ENCODE results near the gene CDHR3.

Gene CDHR3

GRCh38 chr7:106047184-106047583 lies 84.1 kb downstream of the CDHR3 start:
- no peaks in the 10 kb centered on the region for H3K9me2 ChIP-seq (replicated peaks; ENCODE audit: insufficient read depth, low read length)
- TF ChIP-seq EZH2 (optimal IDR thresholded peaks at IDR 0.05; ENCODE audit: low read depth, low read length) (no peak), CTCF (IDR thresholded peaks at IDR 0.05; ENCODE audit: low read length) (no peak), EZH2phosphoT487 (IDR thresholded peaks at IDR 0.05; ENCODE audit: low read length) (no peak)
- H3K27ac ChIP-seq (ENCODE audit: low read length): no peak overlapping the region
- H3K79me2 ChIP-seq (ENCODE audit: low read length): no peaks in the 10 kb centered on the region
- H2AFZ ChIP-seq (ENCODE audit: low read length): no peak overlapping the region
- H3K36me3 ChIP-seq (replicated peaks; ENCODE audit: insufficient read depth, low read length): no peaks in the 10 kb centered on the region
- H3F3A ChIP-seq (ENCODE audit: insufficient read depth, low read length): no peaks in the 10 kb centered on the region
- no peaks in the 10 kb centered on the region for H3K9me3 ChIP-seq (replicated peaks; ENCODE audit: insufficient read depth, low read length)
- no peak for DNase-seq
- H4K20me1 ChIP-seq (ENCODE audit: insufficient read depth, low read length): no peaks in the 10 kb centered on the region
- H3K4me2 ChIP-seq (ENCODE audit: low read depth, low read length): no peak overlapping the region
- H3K4me3 ChIP-seq (ENCODE audit: low read length): no peak overlapping the region
- peaks cover 4% of the 10 kb centered on the region; the same call in 1 of the 2 replicates for H3K4me1 ChIP-seq (ENCODE audit: low read length)
- H3K9ac ChIP-seq (ENCODE audit: low read length): no peak overlapping the region
- no peaks in the 10 kb centered on the region for H3K27me3 ChIP-seq (replicated peaks; ENCODE audit: insufficient read depth, low read length)

GRCh38 chr7:106047818-106048705 lies 85.0 kb downstream of the CDHR3 start:
- no peaks in the 10 kb centered on the region for H3K4me1 ChIP-seq (ENCODE audit: low read length)
- TF ChIP-seq CTCF (IDR thresholded peaks at IDR 0.05; ENCODE audit: low read length) (no peak), EZH2phosphoT487 (IDR thresholded peaks at IDR 0.05; ENCODE audit: low read length) (no peak), EZH2 (optimal IDR thresholded peaks at IDR 0.05; ENCODE audit: low read depth, low read length) (no peak)
- no peak overlapping the region for H3K9ac ChIP-seq (ENCODE audit: low read length)
- H3K9me3 ChIP-seq (replicated peaks; ENCODE audit: insufficient read depth, low read length): no peaks in the 10 kb centered on the region
- H3K79me2 ChIP-seq (ENCODE audit: low read length): no peaks in the 10 kb centered on the region
- no peak overlapping the region for H2AFZ ChIP-seq (ENCODE audit: low read length)
- H3K27me3 ChIP-seq (replicated peaks; ENCODE audit: insufficient read depth, low read length): no peaks in the 10 kb centered on the region
- H3K4me2 ChIP-seq (ENCODE audit: low read depth, low read length): no peak overlapping the region
- H4K20me1 ChIP-seq (ENCODE audit: insufficient read depth, low read length): no peaks in the 10 kb centered on the region
- H3K9me2 ChIP-seq (replicated peaks; ENCODE audit: insufficient read depth, low read length): no peaks in the 10 kb centered on the region
- H3F3A ChIP-seq (ENCODE audit: insufficient read depth, low read length): no peaks in the 10 kb centered on the region
- H3K4me3 ChIP-seq (ENCODE audit: low read length): no peak overlapping the region
- H3K36me3 ChIP-seq (replicated peaks; ENCODE audit: insufficient read depth, low read length): no peaks in the 10 kb centered on the region
- H3K27ac ChIP-seq (ENCODE audit: low read length): no peak overlapping the region
- DNase-seq: peak; percentile 2

- no peaks in the 10 kb centered on the region for H3K9me3 ChIP-seq (replicated peaks; ENCODE audit: insufficient read depth, low read length)
- no peaks in the 10 kb centered on the region for H3K27me3 ChIP-seq (replicated peaks; ENCODE audit: insufficient read depth, low read length)
- no peaks in the 10 kb centered on the region for H3K79me2 ChIP-seq (ENCODE audit: low read length)
- no peak overlapping the region for H2AFZ ChIP-seq (ENCODE audit: low read length)
- no peak overlapping the region for H3K27ac ChIP-seq (ENCODE audit: low read length)
- H3K9ac ChIP-seq (ENCODE audit: low read length): no peak overlapping the region
- no peak overlapping the region for H3K4me3 ChIP-seq (ENCODE audit: low read length)
- H3K9me2 ChIP-seq (replicated peaks; ENCODE audit: insufficient read depth, low read length): no peaks in the 10 kb centered on the region
- no peaks in the 10 kb centered on the region for H3K36me3 ChIP-seq (replicated peaks; ENCODE audit: insufficient read depth, low read length)
- H3K4me1 ChIP-seq (ENCODE audit: low read length): no peaks in the 10 kb centered on the region
- no peaks in the 10 kb centered on the region for H4K20me1 ChIP-seq (ENCODE audit: insufficient read depth, low read length)
- peak; percentile 4 for DNase-seq
- no peak overlapping the region for H3K4me2 ChIP-seq (ENCODE audit: low read depth, low read length)
- no peaks in the 10 kb centered on the region for H3F3A ChIP-seq (ENCODE audit: insufficient read depth, low read length)
- TF ChIP-seq EZH2phosphoT487 (IDR thresholded peaks at IDR 0.05; ENCODE audit: low read length): no peak
- no peak for TF ChIP-seq CTCF (IDR thresholded peaks at IDR 0.05; ENCODE audit: low read length)
- no peak for TF ChIP-seq EZH2 (optimal IDR thresholded peaks at IDR 0.05; ENCODE audit: low read depth, low read length)
These were observed 85.6 kb downstream of the CDHR3 start for GRCh38 chr7:106048706-106049020.
